IMR-90 (cell line): ENCODE measurements around the gene BRS3. TPM values are rescaled to one million over a fixed set of nuclear protein-coding genes. Genes with fewer than 3 reads are reported as not detected.

Experiments
- ATAC-seq: fragments of 200-7000 bp; cut with Tn5 transposase; 2 replicates; pipeline ENCODE4 v1.9.1; 2020; ENCODE audit warnings: low read depth, mild to moderate bottlenecking, moderate library complexity
- BruUV-seq: library from RNA; stranded (reverse); fragments of 400-500 nt; replicated peaks from 2 replicates; lab custom pipeline; 2021; lab: Mats Ljungman, UMichigan
- CTCF ChIA-PET: fragments of 300-600 bp; formaldehyde crosslinking; extraction: SDS; loops from one replicate; lab custom pipeline; 2021; ENCODE audit warnings: antibody characterized with exemption; lab: Yijun Ruan, JAX
- POLR2A ChIA-PET: fragments of 300-600 bp; sonication (Branson Sonifier 250); formaldehyde crosslinking; loops from one replicate; lab custom pipeline; 2022; ENCODE audit warnings: antibody characterized with exemption; ENCODE audit not compliant: unreplicated experiment; lab: Charles Lee
- DNase-seq: peaks from one replicate; pipeline ENCODE4 v3.0.0; 2013
- H2AFZ ChIP-seq: replicated peaks from 2 replicates; pipeline ENCODE3; 2013; ENCODE audit warnings: low read length, mild to moderate bottlenecking; ENCODE audit not compliant: poor library complexity
- H2AK5ac ChIP-seq: 2 replicates; pipeline ENCODE4 v1.6.1; 2013; ENCODE audit warnings: low read depth, low read length, inconsistent platforms
- H2AK9ac ChIP-seq: replicated peaks from 2 replicates; pipeline ENCODE3; 2013; ENCODE audit warnings: mild to moderate bottlenecking, low read depth, low read length, moderate library complexity; ENCODE audit not compliant: poor library complexity
- H2BK120ac ChIP-seq: 2 replicates; pipeline ENCODE4 v1.6.1; 2013; ENCODE audit warnings: low read depth, low read length, inconsistent platforms
- H2BK15ac ChIP-seq: 3 replicates; pipeline ENCODE4 v1.6.1; 2013; ENCODE audit warnings: low read depth, low read length, inconsistent platforms
- H2BK20ac ChIP-seq: 2 replicates; pipeline ENCODE4 v1.6.1; 2013; ENCODE audit warnings: low read depth, mild to moderate bottlenecking, inconsistent platforms, low read length, moderate library complexity
- H2BK5ac ChIP-seq: 2 replicates; pipeline ENCODE4 v1.6.1; 2013; ENCODE audit warnings: mild to moderate bottlenecking, low read depth, low read length, inconsistent platforms; ENCODE audit not compliant: poor library complexity, severe bottlenecking
- H3K14ac ChIP-seq: replicated peaks from 2 replicates; pipeline ENCODE4 v1.6.1; 2013; ENCODE audit warnings: low read depth, low read length, inconsistent platforms
- H3K18ac ChIP-seq: 2 replicates; pipeline ENCODE4 v1.6.1; 2013; ENCODE audit warnings: low read depth, low read length, control low read depth
- H3K23ac ChIP-seq: 2 replicates; pipeline ENCODE4 v1.6.1; 2013; ENCODE audit warnings: low read depth, low read length, inconsistent platforms
- H3K27ac ChIP-seq: 2 replicates; pipeline ENCODE4 v1.5.1; 2013; ENCODE audit warnings: mild to moderate bottlenecking, control low read depth, low read length; ENCODE audit not compliant: insufficient read depth
- H3K27me3 ChIP-seq: 2 replicates; pipeline ENCODE4 v1.6.1; 2013; ENCODE audit warnings: low read length; ENCODE audit not compliant: control insufficient read depth, insufficient read depth
- H3K36me3 ChIP-seq: 2 replicates; pipeline ENCODE4 v1.6.1; 2013; ENCODE audit warnings: low read length, mixed read lengths; ENCODE audit not compliant: control insufficient read depth, insufficient read depth
- H3K4ac ChIP-seq: 2 replicates; pipeline ENCODE4 v1.6.1; 2013; ENCODE audit warnings: low read depth, low read length, inconsistent platforms
- H3K4me1 ChIP-seq: 2 replicates; pipeline ENCODE4 v1.6.1; 2013; ENCODE audit warnings: low read length, mixed read lengths; ENCODE audit not compliant: control insufficient read depth, insufficient read depth
- H3K4me2 ChIP-seq: 2 replicates; pipeline ENCODE4 v1.6.1; 2013; ENCODE audit warnings: low read depth, mild to moderate bottlenecking, control low read depth, low read length, moderate library complexity
- H3K4me3 ChIP-seq: 2 replicates; pipeline ENCODE4 v1.5.1; 2013; ENCODE audit warnings: low read depth, mild to moderate bottlenecking, control low read depth, low read length, moderate library complexity; ENCODE audit not compliant: insufficient read depth
- H3K56ac ChIP-seq: 2 replicates; pipeline ENCODE4 v1.6.1; 2013; ENCODE audit warnings: low read length, inconsistent platforms; ENCODE audit not compliant: insufficient read depth; ENCODE audit errors: extremely low read depth
- H3K79me1 ChIP-seq, 2 experiments: 2 replicates each; pipeline ENCODE4 v1.6.1; 2013; ENCODE audit warnings: low read length in 2 of 2, inconsistent platforms in 1 of 2, low read depth in 1 of 2
- H3K9ac ChIP-seq: 2 replicates; pipeline ENCODE4 v1.6.1; 2013; ENCODE audit warnings: low read depth, low read length, control low read depth
- H3K9me1 ChIP-seq: 2 replicates; pipeline ENCODE4 v1.6.1; 2013; ENCODE audit warnings: low read length, inconsistent platforms; ENCODE audit not compliant: insufficient read depth
- H3K9me3 ChIP-seq: 2 replicates; pipeline ENCODE4 v1.6.1; 2013; ENCODE audit warnings: low read length; ENCODE audit not compliant: control insufficient read depth, insufficient read depth
- H4K20me1 ChIP-seq: 2 replicates; pipeline ENCODE4 v1.6.1; 2013; ENCODE audit warnings: low read length, inconsistent platforms; ENCODE audit not compliant: insufficient read depth
- H4K5ac ChIP-seq: 2 replicates; pipeline ENCODE4 v1.6.1; 2013; ENCODE audit warnings: mild to moderate bottlenecking, low read depth, low read length, control low read depth
- H4K8ac ChIP-seq, 2 experiments: 2 replicates each; pipeline ENCODE4 v1.6.1; 2013; ENCODE audit warnings: low read depth in 2 of 2, low read length in 2 of 2, control low read depth in 1 of 2, inconsistent platforms in 1 of 2
- H4K91ac ChIP-seq: 2 replicates; pipeline ENCODE4 v1.6.1; 2013; ENCODE audit warnings: low read depth, low read length, inconsistent platforms; ENCODE audit not compliant: insufficient read depth
- BHLHE40 ChIP-seq: fragments of 150-350 bp; IDR thresholded peaks from 2 replicates; pipeline ENCODE4 v1.6.1; 2016; ENCODE audit warnings: mild to moderate bottlenecking, low read depth, low read length
- CEBPB ChIP-seq: IDR thresholded peaks from 2 replicates; pipeline ENCODE4 v1.6.1; 2012; ENCODE audit warnings: low read depth, low read length, improper control_type of control experiment
- CHD1 ChIP-seq: IDR thresholded peaks from 2 replicates; pipeline ENCODE4 v1.6.1; 2012; ENCODE audit warnings: low read depth, low read length, improper control_type of control experiment
- CTCF ChIP-seq: conservative IDR thresholded peaks from 2 replicates; pipeline ENCODE4 v1.5.1; 2012; ENCODE audit warnings: mild to moderate bottlenecking, low read depth, low read length, improper control_type of control experiment
- ELK1 ChIP-seq: fragments of 150-350 bp; IDR thresholded peaks from 2 replicates; pipeline ENCODE4 v1.6.1; 2016; ENCODE audit warnings: low read depth, mild to moderate bottlenecking, low read length, moderate library complexity, borderline replicate concordance
- FOS ChIP-seq: fragments of 150-350 bp; IDR thresholded peaks from 2 replicates; pipeline ENCODE4 v1.6.1; 2016; ENCODE audit warnings: low read depth, low read length
- MAFK ChIP-seq: IDR thresholded peaks from 2 replicates; pipeline ENCODE4 v1.6.1; 2012; ENCODE audit warnings: low read depth, low read length, improper control_type of control experiment
- MAZ ChIP-seq: IDR thresholded peaks from 2 replicates; pipeline ENCODE4 v1.6.1; 2012; ENCODE audit warnings: low read depth, mild to moderate bottlenecking, low read length, improper control_type of control experiment, moderate library complexity, borderline replicate concordance
- MXI1 ChIP-seq: IDR thresholded peaks from 2 replicates; pipeline ENCODE4 v1.6.1; 2012; ENCODE audit warnings: low read depth, mild to moderate bottlenecking, low read length, moderate library complexity, borderline replicate concordance
- NFE2L2 ChIP-seq: fragments of 150-350 bp; IDR thresholded peaks from 2 replicates; pipeline ENCODE4 v1.6.1; 2016; ENCODE audit warnings: low read depth, mild to moderate bottlenecking, low read length
- POLR2A ChIP-seq: IDR thresholded peaks from 2 replicates; pipeline ENCODE4 v1.6.1; 2012; ENCODE audit warnings: mild to moderate bottlenecking, low read depth, low read length
- RAD21 ChIP-seq: IDR thresholded peaks from 2 replicates; pipeline ENCODE4 v1.6.1; 2012; ENCODE audit warnings: low read length, improper control_type of control experiment
- RCOR1 ChIP-seq: IDR thresholded peaks from 2 replicates; pipeline ENCODE4 v1.6.1; 2012; ENCODE audit warnings: mild to moderate bottlenecking, low read length, improper control_type of control experiment; ENCODE audit not compliant: insufficient replicate concordance
- RFX5 ChIP-seq: IDR thresholded peaks from 2 replicates; pipeline ENCODE4 v1.8.0; 2012; ENCODE audit warnings: low read depth, mild to moderate bottlenecking, low read length, moderate library complexity
- SMC3 ChIP-seq: fragments of 150-350 bp; IDR thresholded peaks from 2 replicates; pipeline ENCODE4 v1.6.1; 2016; ENCODE audit warnings: low read depth, mild to moderate bottlenecking, antibody characterized with exemption, low read length, moderate library complexity
- USF2 ChIP-seq: fragments of 150-350 bp; IDR thresholded peaks from 2 replicates; pipeline ENCODE4 v1.6.1; 2017; ENCODE audit warnings: mild to moderate bottlenecking, antibody characterized with exemption, low read length, low read depth
- WGBS, 2 experiments: methylation state at CpG; one replicate each; pipeline versions ENCODE4 v1.1.5 to v1.1.7; 2013; ENCODE audit warnings: missing lambda C conversion rate in 2 of 2; ENCODE audit not compliant: insufficient read length in 1 of 2; ENCODE audit errors: extremely low coverage in 2 of 2; 5-methylcytosine and 5-hydroxymethylcytosine counted together
- dilution Hi-C: fragments of 300-500 bp; cut with HindIII; formaldehyde crosslinking; loops from one replicate; pipeline ENCODE4 v1.14.3; 2018; ENCODE audit warnings: low sequenced_read_pairs; ENCODE audit not compliant: unreplicated experiment
- in situ Hi-C: fragments of 300-500 bp; cut with MboI; formaldehyde crosslinking; loops from 3 replicates; pipeline ENCODE4 v1.14.3; 2019; ENCODE audit warnings: low sequenced_read_pairs, inconsistent platforms, mixed read lengths
- intact Hi-C: fragments of 100-400 bp; cut with micrococcal nuclease; formaldehyde crosslinking; loops from 2 replicates; pipeline ENCODE4 v1.10.0; 2022
- polyA plus RNA-seq, 3 experiments: library from polyadenylated mRNA; depleted of rRNA; stranded (reverse); fragments of >200 nt; gene quantifications; 2 replicates each; pipeline ENCODE4 v1.2.3, GENCODE V29; 2012; ENCODE audit warnings: low replicate concordance in 1 of 3
- total RNA-seq: library from RNA; depleted of rRNA; stranded (reverse); fragments of >200 nt; gene quantifications from 2 replicates; pipeline ENCODE4 v1.2.3, GENCODE V29; 2012

Gene BRS3
- total and polyA plus RNA-seq, 2 of the 4 experiments (the other 2 are of a cell fraction): not detected

- Histone ChIP-seq H2AK9ac (no peak overlapping the region), H4K5ac (no peak overlapping the region), H3K56ac (no peak overlapping the region), H2BK5ac (no peak overlapping the region), H3K18ac (no peak overlapping the region), H3K9me1 (no peaks in the 10 kb centered on the region), H3K9ac (no peak overlapping the region), H2BK15ac (no peak overlapping the region), H3K14ac (no peak overlapping the region), H3K27me3 (peaks cover 7% of the 10 kb centered on the region; the same call in 1 of the 2 replicates), H3K4ac (no peak overlapping the region), H4K8ac (no peak overlapping the region), H2AK5ac (no peak overlapping the region), H2BK20ac (no peak overlapping the region), H4K91ac (no peak overlapping the region), H3K27ac (no peak overlapping the region), H3K9me3 (no peaks in the 10 kb centered on the region), H4K20me1 (no peaks in the 10 kb centered on the region), H2AFZ (no peak overlapping the region), H3K23ac (no peak overlapping the region), H3K4me2 (no peak overlapping the region), H3K4me3 (no peak overlapping the region), H3K4me1 (no peaks in the 10 kb centered on the region), H2BK120ac (no peak overlapping the region), H3K79me1 (no peaks in the 10 kb centered on the region), H3K36me3 (no peaks in the 10 kb centered on the region)
- no TSS peak for BruUV-seq
- no CpG with 5 or more reads among the region's 3 CpGs for WGBS, 2 experiments
- CTCF ChIA-PET: interaction anchor here (0.6 kb wide), 1 partner anchor 19 kb away, joined by 3 read pairs; no protein-coding TSS in a partner anchor
- intact Hi-C loops: no loop called here
- POLR2A ChIA-PET: no interaction called here
- dilution Hi-C loops: no loop called here
- in situ Hi-C loops: loop anchor here (25.0 kb wide), 1 partner anchor 488 kb away; the partner anchor contains the start of gene SLC9A6
- DNase-seq (no peak), ATAC-seq (no peak)
- TF ChIP-seq SMC3 (no peak), MAZ (no peak), FOS (no peak), RAD21 (no peak), CEBPB (no peak), CHD1 (no peak), RFX5 (no peak), NFE2L2 (no peak), MAFK (no peak), RCOR1 (no peak), BHLHE40 (no peak), USF2 (no peak), ELK1 (no peak), MXI1 (no peak), CTCF (no peak), POLR2A (no peak)
These were observed 12.5 kb upstream of the BRS3 start for GRCh38 chrX:136475236-136475635.
